ENCODE measurements around the gene TFF2.

The TFF2 gene, protein sequence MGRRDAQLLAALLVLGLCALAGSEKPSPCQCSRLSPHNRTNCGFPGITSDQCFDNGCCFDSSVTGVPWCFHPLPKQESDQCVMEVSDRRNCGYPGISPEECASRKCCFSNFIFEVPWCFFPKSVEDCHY

GRCh38 chr21:42350927-42351426 lies at the start of gene TFF2:
TSS of gene TFF2 (minus strand) at chr21:42350994. CDS start at chr21:42350957, 37 bp downstream.
- Histone ChIP-seq H3K4me3 (ENCODE audit: low read depth, low read length) (no peak within 1 kb of the TSS), H3K36me3 (ENCODE audit: control insufficient read depth, insufficient read depth, low read length) (no peaks in the 10 kb centered on the region), H3K27me3 (ENCODE audit: control insufficient read depth, insufficient read depth, low read length) (no peaks in the 10 kb centered on the region), H3K9ac (ENCODE audit: low read depth, low read length) (no peak within 1 kb of the TSS), H3K9me3 (ENCODE audit: control insufficient read depth, insufficient read depth, low read length) (no peaks in the 10 kb centered on the region), H3K4me1 (ENCODE audit: control insufficient read depth, insufficient read depth, low read length) (no peaks in the 10 kb centered on the region)

- Histone ChIP-seq H3K9me3 (ENCODE audit: control insufficient read depth, insufficient read depth, low read length) (no peaks in the 10 kb centered on the region), H3K36me3 (ENCODE audit: control insufficient read depth, insufficient read depth, low read length) (no peaks in the 10 kb centered on the region), H3K4me3 (ENCODE audit: low read depth, low read length) (no peak overlapping the region), H3K27me3 (ENCODE audit: control insufficient read depth, insufficient read depth, low read length) (no peaks in the 10 kb centered on the region), H3K4me1 (ENCODE audit: control insufficient read depth, insufficient read depth, low read length) (peaks cover 3% of the 10 kb centered on the region), H3K9ac (ENCODE audit: low read depth, low read length) (no peak overlapping the region)
Observed at GRCh38 chr21:42400525-42400924, 49.7 kb upstream of the TFF2 start.

- Histone ChIP-seq H3K36me3 (ENCODE audit: control insufficient read depth, insufficient read depth, low read length) (no peaks in the 10 kb centered on the region), H3K9me3 (ENCODE audit: control insufficient read depth, insufficient read depth, low read length) (no peaks in the 10 kb centered on the region), H3K9ac (ENCODE audit: low read depth, low read length) (no peak overlapping the region), H3K27me3 (ENCODE audit: control insufficient read depth, insufficient read depth, low read length) (no peaks in the 10 kb centered on the region), H3K4me1 (ENCODE audit: control insufficient read depth, insufficient read depth, low read length) (peaks cover 3% of the 10 kb centered on the region), H3K4me3 (ENCODE audit: low read depth, low read length) (no peak overlapping the region)
Observed at GRCh38 chr21:42398436-42399028, 47.7 kb upstream of the TFF2 start.

- H3K9me3 ChIP-seq (ENCODE audit: control insufficient read depth, insufficient read depth, low read length) = no peaks in the 10 kb centered on the region
- peaks cover 3% of the 10 kb centered on the region for H3K4me1 ChIP-seq (ENCODE audit: control insufficient read depth, insufficient read depth, low read length)
- H3K27me3 ChIP-seq (ENCODE audit: control insufficient read depth, insufficient read depth, low read length) = no peaks in the 10 kb centered on the region
- H3K36me3 ChIP-seq (ENCODE audit: control insufficient read depth, insufficient read depth, low read length) = no peaks in the 10 kb centered on the region
- H3K4me3 ChIP-seq (ENCODE audit: low read depth, low read length) = no peak overlapping the region
- no peak overlapping the region for H3K9ac ChIP-seq (ENCODE audit: low read depth, low read length)
Observed at GRCh38 chr21:42397746-42398394, 47.1 kb upstream of the TFF2 start.

- Histone ChIP-seq H3K4me1 (ENCODE audit: control insufficient read depth, insufficient read depth, low read length) (peaks cover 3% of the 10 kb centered on the region), H3K27me3 (ENCODE audit: control insufficient read depth, insufficient read depth, low read length) (no peaks in the 10 kb centered on the region), H3K9ac (ENCODE audit: low read depth, low read length) (no peak overlapping the region), H3K4me3 (ENCODE audit: low read depth, low read length) (no peak overlapping the region), H3K9me3 (ENCODE audit: control insufficient read depth, insufficient read depth, low read length) (no peaks in the 10 kb centered on the region), H3K36me3 (ENCODE audit: control insufficient read depth, insufficient read depth, low read length) (no peaks in the 10 kb centered on the region)
Observed at GRCh38 chr21:42396799-42397745, 46.3 kb upstream of the TFF2 start.

GRCh38 chr21:42395905-42396651 lies 45.3 kb upstream of the TFF2 start, which contains the start of gene TMPRSS3:
TSS of gene TMPRSS3 (minus strand) at chr21:42396052. CDS start at chr21:42395417, 635 bp downstream.
- Histone ChIP-seq H3K36me3 (ENCODE audit: control insufficient read depth, insufficient read depth, low read length) (no peaks in the 10 kb centered on the region), H3K9ac (ENCODE audit: low read depth, low read length) (no peak within 1 kb of the TSS), H3K4me1 (ENCODE audit: control insufficient read depth, insufficient read depth, low read length) (peaks cover 3% of the 10 kb centered on the region), H3K4me3 (ENCODE audit: low read depth, low read length) (no peak within 1 kb of the TSS), H3K27me3 (ENCODE audit: control insufficient read depth, insufficient read depth, low read length) (no peaks in the 10 kb centered on the region), H3K9me3 (ENCODE audit: control insufficient read depth, insufficient read depth, low read length) (no peaks in the 10 kb centered on the region)

DNA sequence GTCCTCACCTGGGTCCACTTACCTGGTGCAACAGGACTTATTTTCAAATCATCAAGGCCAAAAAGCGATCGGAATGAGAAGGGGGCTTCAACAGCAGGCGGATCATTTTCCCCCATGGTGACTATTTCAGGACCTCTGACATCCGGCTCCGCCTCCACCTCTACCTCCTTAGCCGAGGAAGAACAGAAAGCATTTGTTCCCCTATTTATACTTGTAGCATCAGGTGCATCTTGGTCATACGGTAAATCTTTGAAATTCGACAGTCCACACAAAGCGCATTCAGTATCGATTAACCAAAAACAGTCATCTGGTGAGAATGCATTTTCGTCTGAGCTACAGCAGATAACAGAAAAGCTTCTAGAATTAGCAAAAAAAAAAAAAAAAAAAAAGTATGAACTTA lies 44.5 kb upstream of the TFF2 start:
- Histone ChIP-seq H3K4me3 (ENCODE audit: low read depth, low read length) (no peak overlapping the region), H3K27me3 (ENCODE audit: control insufficient read depth, insufficient read depth, low read length) (no peaks in the 10 kb centered on the region), H3K36me3 (ENCODE audit: control insufficient read depth, insufficient read depth, low read length) (no peaks in the 10 kb centered on the region), H3K9ac (ENCODE audit: low read depth, low read length) (no peak overlapping the region), H3K4me1 (ENCODE audit: control insufficient read depth, insufficient read depth, low read length) (peaks cover 3% of the 10 kb centered on the region), H3K9me3 (ENCODE audit: control insufficient read depth, insufficient read depth, low read length) (no peaks in the 10 kb centered on the region)

DNA sequence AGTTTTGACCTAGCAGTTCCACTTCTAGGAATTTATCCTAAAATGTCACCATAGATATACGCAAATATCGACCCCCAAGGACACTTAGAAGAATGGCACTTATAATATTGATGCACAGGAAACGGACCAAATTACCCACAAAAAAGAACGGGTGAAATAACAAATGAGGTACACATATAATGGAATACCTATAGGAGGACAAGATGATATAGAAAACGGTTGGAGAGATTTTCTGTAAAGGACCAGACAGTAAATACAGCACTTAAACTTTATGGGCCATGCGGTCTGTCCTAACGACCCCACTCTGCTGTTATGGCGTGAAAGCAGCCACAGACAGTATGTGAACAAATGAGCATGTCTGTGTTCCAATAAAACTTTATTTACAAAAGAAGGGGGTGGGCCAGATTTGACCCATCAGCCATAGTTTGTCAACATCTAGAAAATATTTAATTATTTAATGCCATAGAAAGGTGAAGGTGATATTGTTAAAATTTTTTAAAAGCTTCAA lies 42.7 kb upstream of the TFF2 start:
- Histone ChIP-seq H3K4me1 (ENCODE audit: control insufficient read depth, insufficient read depth, low read length) (peaks cover 13% of the 10 kb centered on the region), H3K9me3 (ENCODE audit: control insufficient read depth, insufficient read depth, low read length) (no peaks in the 10 kb centered on the region), H3K9ac (ENCODE audit: low read depth, low read length) (no peak overlapping the region), H3K4me3 (ENCODE audit: low read depth, low read length) (no peak overlapping the region), H3K27me3 (ENCODE audit: control insufficient read depth, insufficient read depth, low read length) (no peaks in the 10 kb centered on the region), H3K36me3 (ENCODE audit: control insufficient read depth, insufficient read depth, low read length) (no peaks in the 10 kb centered on the region)

GRCh38 chr21:42392731-42393442 lies 42.1 kb upstream of the TFF2 start:
- no peaks in the 10 kb centered on the region for H3K9me3 ChIP-seq (ENCODE audit: control insufficient read depth, insufficient read depth, low read length)
- no peak overlapping the region for H3K4me3 ChIP-seq (ENCODE audit: low read depth, low read length)
- no peak overlapping the region for H3K9ac ChIP-seq (ENCODE audit: low read depth, low read length)
- H3K27me3 ChIP-seq (ENCODE audit: control insufficient read depth, insufficient read depth, low read length) = no peaks in the 10 kb centered on the region
- no peaks in the 10 kb centered on the region for H3K36me3 ChIP-seq (ENCODE audit: control insufficient read depth, insufficient read depth, low read length)
- peaks cover 10% of the 10 kb centered on the region for H3K4me1 ChIP-seq (ENCODE audit: control insufficient read depth, insufficient read depth, low read length)

DNA sequence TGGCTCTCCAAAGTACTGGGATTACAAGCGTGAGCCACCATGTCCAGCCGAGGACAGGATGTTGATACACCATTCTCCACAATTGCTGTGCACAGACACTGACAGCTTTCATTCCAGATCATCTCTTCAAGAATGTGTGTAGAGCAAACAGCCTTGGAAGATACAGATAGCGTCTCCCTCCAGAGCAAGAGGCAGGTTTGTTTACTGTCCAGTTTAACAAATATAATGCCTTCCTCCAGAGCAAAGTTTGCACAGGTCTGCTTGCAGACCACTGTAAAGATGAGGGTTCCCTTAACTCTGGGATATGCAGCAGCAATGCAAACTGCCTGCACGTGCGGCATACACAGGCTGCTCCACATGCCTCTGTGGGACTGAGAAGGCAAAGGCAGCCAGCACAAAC lies 40.5 kb upstream of the TFF2 start:
- Histone ChIP-seq H3K4me3 (ENCODE audit: low read depth, low read length) (no peak overlapping the region), H3K36me3 (ENCODE audit: control insufficient read depth, insufficient read depth, low read length) (no peaks in the 10 kb centered on the region), H3K27me3 (ENCODE audit: control insufficient read depth, insufficient read depth, low read length) (no peaks in the 10 kb centered on the region), H3K4me1 (ENCODE audit: control insufficient read depth, insufficient read depth, low read length) (peaks cover 10% of the 10 kb centered on the region), H3K9me3 (ENCODE audit: control insufficient read depth, insufficient read depth, low read length) (no peaks in the 10 kb centered on the region), H3K9ac (ENCODE audit: low read depth, low read length) (no peak overlapping the region)
